Measurements from ENCODE around the gene TCEA2.

Gene TCEA2

DNA sequence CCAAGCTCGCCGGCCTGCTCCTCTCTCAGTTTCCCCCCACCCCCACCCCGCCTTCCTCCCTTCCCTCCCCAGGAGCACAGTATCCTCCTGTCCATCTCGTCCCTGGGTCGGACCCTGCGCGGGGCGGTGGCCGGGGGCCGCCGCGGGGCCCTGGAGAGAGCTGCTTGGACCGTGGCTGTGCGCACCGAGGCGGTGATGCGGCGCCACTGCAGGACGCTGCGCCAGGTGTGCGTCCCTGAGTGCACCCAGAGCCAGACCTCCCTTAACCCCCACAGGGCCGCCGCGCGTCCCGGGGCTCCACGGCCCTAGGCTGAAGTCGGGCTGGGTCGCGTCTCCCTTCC is 24.8 kb upstream of the TCEA2 start:
- DNase-seq (ENCODE audit: low read depth in 1 of 2, low spot score in 1 of 2): no peak
- TF ChIP-seq JUND (IDR thresholded peaks at IDR 0.05; ENCODE audit: low read depth): no peak
- in situ Hi-C loops (cut with HindIII; ENCODE audit: low pct_unique_long_range_greater_than_20kb, low sequenced_read_pairs): no loop called here

DNA sequence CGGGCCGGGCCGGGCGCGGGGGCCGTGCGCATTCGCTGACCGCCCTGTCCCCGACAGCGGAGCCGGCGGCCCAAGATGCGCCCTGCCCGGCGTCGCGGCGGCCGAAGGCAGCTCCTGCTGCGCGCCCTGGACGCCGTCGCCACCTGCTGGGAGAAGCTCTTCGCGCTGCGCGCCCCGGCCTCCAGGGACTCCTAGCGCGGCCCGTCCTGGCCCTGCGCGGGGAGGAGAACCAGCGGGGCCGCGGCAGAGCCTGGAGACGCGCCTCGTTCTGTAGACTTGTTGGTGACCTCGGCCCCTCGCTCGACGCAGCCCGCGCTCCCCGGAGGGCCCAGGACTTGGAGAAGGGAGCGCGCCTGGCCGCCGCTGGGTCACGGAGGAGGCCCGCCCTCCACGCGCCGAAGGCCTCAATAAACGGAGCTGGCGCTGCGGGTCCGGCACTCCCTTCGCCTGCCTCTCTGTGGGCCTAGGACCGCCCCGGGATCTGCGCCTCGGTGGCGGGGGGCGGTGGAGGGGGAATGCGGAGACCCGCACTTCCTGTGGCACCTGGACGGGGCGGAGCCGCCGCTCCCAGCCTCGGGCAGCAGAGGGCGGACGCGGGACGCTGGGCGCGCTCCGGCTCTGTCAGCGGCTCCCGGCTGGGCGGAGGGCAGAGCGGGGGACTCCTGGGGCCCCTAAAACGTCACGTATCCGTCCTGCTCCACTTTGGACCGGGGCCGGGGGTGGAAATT is 24.3 kb upstream of the TCEA2 start:
- in situ Hi-C loops (cut with HindIII; ENCODE audit: low pct_unique_long_range_greater_than_20kb, low sequenced_read_pairs): no loop called here
- DNase-seq (ENCODE audit: low read depth in 1 of 2, low spot score in 1 of 2): peak; percentile 90 to 96
- no peak for TF ChIP-seq JUND (IDR thresholded peaks at IDR 0.05; ENCODE audit: low read depth)

- no peak for DNase-seq (ENCODE audit: low read depth in 1 of 2, low spot score in 1 of 2)
- TF ChIP-seq JUND (IDR thresholded peaks at IDR 0.05; ENCODE audit: low read depth): no peak
- in situ Hi-C loops (cut with HindIII; ENCODE audit: low pct_unique_long_range_greater_than_20kb, low sequenced_read_pairs): no loop called here
Measured at GRCh38 chr20:64039293-64040160, 23.5 kb upstream of the TCEA2 start.

- in situ Hi-C loops (cut with HindIII; ENCODE audit: low pct_unique_long_range_greater_than_20kb, low sequenced_read_pairs): no loop called here
- no peak for DNase-seq (ENCODE audit: low read depth in 1 of 2, low spot score in 1 of 2)
- TF ChIP-seq JUND (IDR thresholded peaks at IDR 0.05; ENCODE audit: low read depth): no peak
Measured at GRCh38 chr20:64040231-64041039, 22.6 kb upstream of the TCEA2 start.

DNA sequence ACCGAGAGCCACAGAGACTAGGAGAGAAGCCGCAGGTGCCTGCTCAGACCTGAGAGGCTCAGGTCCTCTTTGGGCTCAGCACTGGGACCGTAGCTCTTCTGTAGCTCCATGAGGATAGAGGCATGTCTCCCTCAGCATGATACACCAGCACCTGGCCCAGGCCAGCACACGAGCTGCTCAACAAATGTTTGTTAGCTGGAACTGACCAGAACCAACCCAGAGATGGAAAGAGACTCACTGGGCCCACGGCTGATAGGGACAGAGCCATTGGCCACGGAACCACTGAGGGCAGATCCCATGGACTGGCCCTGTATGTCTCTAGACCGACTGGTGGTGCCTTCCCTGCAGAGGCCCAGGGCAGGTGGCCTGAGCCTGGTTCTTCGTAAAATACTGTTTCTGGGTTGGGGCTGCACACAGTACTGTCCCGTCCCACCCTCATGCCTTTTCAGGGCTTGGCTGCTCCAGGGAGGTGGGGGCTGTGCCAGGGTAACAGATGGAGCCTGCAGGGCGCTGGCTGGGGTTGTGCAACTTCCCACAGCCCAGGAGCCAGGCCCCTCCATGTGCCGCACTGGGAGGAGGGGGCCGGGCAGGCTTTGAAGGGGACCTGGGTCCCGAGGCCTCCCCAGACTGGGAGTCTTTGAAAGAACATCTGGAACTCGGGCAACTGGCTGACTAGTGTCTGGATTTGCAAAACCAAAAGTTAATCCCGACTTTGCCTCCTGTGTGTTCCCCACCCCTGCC is 21.8 kb upstream of the TCEA2 start:
- in situ Hi-C loops (cut with HindIII; ENCODE audit: low pct_unique_long_range_greater_than_20kb, low sequenced_read_pairs): no loop called here
- TF ChIP-seq JUND (IDR thresholded peaks at IDR 0.05; ENCODE audit: low read depth): no peak
- DNase-seq (ENCODE audit: low read depth in 1 of 2, low spot score in 1 of 2): no peak

GRCh38 chr20:64041781-64042053 is 21.3 kb upstream of the TCEA2 start:
- in situ Hi-C loops (cut with HindIII; ENCODE audit: low pct_unique_long_range_greater_than_20kb, low sequenced_read_pairs): no loop called here
- no peak for TF ChIP-seq JUND (IDR thresholded peaks at IDR 0.05; ENCODE audit: low read depth)
- no peak for DNase-seq (ENCODE audit: low read depth in 1 of 2, low spot score in 1 of 2)

GRCh38 chr20:64042054-64042781 is 20.8 kb upstream of the TCEA2 start:
- TF ChIP-seq JUND (IDR thresholded peaks at IDR 0.05; ENCODE audit: low read depth): no peak
- in situ Hi-C loops (cut with HindIII; ENCODE audit: low pct_unique_long_range_greater_than_20kb, low sequenced_read_pairs): no loop called here
- no peak for DNase-seq (ENCODE audit: low read depth in 1 of 2, low spot score in 1 of 2)

GRCh38 chr20:64043768-64044167 is 19.2 kb upstream of the TCEA2 start:
- in situ Hi-C loops (cut with HindIII; ENCODE audit: low pct_unique_long_range_greater_than_20kb, low sequenced_read_pairs): no loop called here
- TF ChIP-seq JUND (IDR thresholded peaks at IDR 0.05; ENCODE audit: low read depth): no peak
- no peak for DNase-seq (ENCODE audit: low read depth in 1 of 2, low spot score in 1 of 2)

- in situ Hi-C loops (cut with HindIII; ENCODE audit: low pct_unique_long_range_greater_than_20kb, low sequenced_read_pairs): no loop called here
- DNase-seq (ENCODE audit: low read depth in 1 of 2, low spot score in 1 of 2): peak; percentile 81 to 86
Measured at GRCh38 chr20:64044484-64045247, 18.3 kb upstream of the TCEA2 start.

DNA sequence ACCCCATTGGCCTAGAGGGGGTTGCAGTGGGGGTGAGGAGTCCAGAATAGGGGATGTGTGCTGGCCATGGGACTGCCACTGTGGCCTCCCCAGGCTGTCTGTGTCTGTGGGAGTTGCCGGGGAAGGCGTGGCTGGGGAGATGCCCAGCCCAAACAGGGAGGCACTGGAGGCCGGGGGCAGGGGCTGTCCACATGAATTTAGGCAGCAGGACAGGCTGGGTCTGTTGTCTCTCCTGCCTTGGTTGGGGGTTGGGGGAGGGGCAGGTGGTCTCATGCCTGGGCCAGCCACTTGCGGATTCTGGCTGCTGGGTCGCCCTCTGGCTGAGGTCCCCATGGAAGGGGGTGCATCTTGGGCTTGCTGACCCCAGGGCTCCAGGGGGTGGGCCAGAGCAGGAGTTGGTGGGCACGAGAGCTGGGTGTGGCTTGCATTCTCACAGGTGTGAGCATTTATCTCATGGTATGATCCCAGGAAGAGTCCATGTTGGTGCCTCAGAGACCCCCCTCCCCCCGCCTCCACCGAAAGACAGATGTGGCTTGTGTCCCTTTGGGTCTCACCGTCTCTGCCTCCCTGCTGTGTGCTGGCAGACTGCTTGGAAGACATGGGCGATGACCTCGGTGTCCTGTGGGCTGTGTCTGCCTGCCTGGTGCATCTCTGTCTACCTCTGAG is 17.5 kb upstream of the TCEA2 start:
- TF ChIP-seq JUND (IDR thresholded peaks at IDR 0.05; ENCODE audit: low read depth): no peak
- in situ Hi-C loops (cut with HindIII; ENCODE audit: low pct_unique_long_range_greater_than_20kb, low sequenced_read_pairs): no loop called here

More at GRCh38 chr20:64044484-64045247, 18.3 kb upstream of the TCEA2 start:
- TF ChIP-seq JUND (IDR thresholded peaks at IDR 0.05; ENCODE audit: low read depth): no peak

DNA sequence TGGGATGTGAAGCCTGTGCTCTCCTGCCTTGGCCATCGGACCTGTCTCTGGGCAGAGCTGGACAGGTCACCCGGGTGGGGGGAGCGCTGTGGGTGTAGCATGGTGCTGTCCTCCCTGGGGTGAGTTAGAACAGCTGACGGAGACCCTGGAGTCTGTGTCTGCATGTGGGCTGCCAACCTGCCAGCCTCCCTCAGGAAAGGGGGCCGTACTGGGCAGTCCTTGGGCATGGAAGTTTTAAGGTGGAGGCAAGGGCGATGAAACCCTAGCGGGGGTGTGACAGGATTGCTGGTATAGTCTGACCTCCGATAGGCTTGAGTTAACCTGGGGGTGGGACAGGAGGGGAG is 16.0 kb upstream of the TCEA2 start:
- in situ Hi-C loops (cut with HindIII; ENCODE audit: low pct_unique_long_range_greater_than_20kb, low sequenced_read_pairs): no loop called here
- no peak for TF ChIP-seq JUND (IDR thresholded peaks at IDR 0.05; ENCODE audit: low read depth)
- DNase-seq (ENCODE audit: low read depth in 1 of 2, low spot score in 1 of 2): no peak

More for the DNA sequence above, 17.5 kb upstream of the TCEA2 start:
- DNase-seq (ENCODE audit: low read depth in 1 of 2, low spot score in 1 of 2): peak in 1 of 2 experiments; percentile 76

All from T47D (cell line).